ENCODE measurements around the gene UNC13D. TPM values are rescaled to one million over a fixed set of nuclear protein-coding genes. Genes with fewer than 3 reads are reported as not detected.

UNC13D gene
- polyA plus RNA-seq, 1 donor, result 3.7 TPM

Other genes starting within 250 kb of the UNC13D start
- gene SMIM5, start 211.0 kb downstream of the UNC13D start, polyA plus RNA-seq (ENCODE audit: insufficient read length), result 9.2 TPM
- gene RECQL5, start 177.2 kb downstream of the UNC13D start, polyA plus RNA-seq (ENCODE audit: insufficient read length), result 15.0 TPM
- gene SAP30BP, start 177.1 kb downstream of the UNC13D start, polyA plus RNA-seq (ENCODE audit: insufficient read length), result 72.4 TPM
- 4.6 TPM for gene ITGB4, start 122.9 kb downstream of the UNC13D start, polyA plus RNA-seq (ENCODE audit: insufficient read length)
- gene GALK1, start 79.2 kb downstream of the UNC13D start, polyA plus RNA-seq (ENCODE audit: insufficient read length), result 24.8 TPM
- gene UNK, start 59.6 kb downstream of the UNC13D start, polyA plus RNA-seq (ENCODE audit: insufficient read length), result 21.9 TPM
- gene WBP2, start 10.9 kb upstream of the UNC13D start, polyA plus RNA-seq (ENCODE audit: insufficient read length), result 51.9 TPM
- gene TRIM47, start 34.2 kb upstream of the UNC13D start, polyA plus RNA-seq (ENCODE audit: insufficient read length), result 19.3 TPM
- gene TRIM65, start 52.5 kb upstream of the UNC13D start, polyA plus RNA-seq (ENCODE audit: insufficient read length), result 16.4 TPM
- gene MRPL38, start 60.5 kb upstream of the UNC13D start, polyA plus RNA-seq (ENCODE audit: insufficient read length), result 73.6 TPM
- gene FBF1, start 96.6 kb upstream of the UNC13D start, polyA plus RNA-seq (ENCODE audit: insufficient read length), result 7.9 TPM
- gene ACOX1, start 134.8 kb upstream of the UNC13D start, polyA plus RNA-seq (ENCODE audit: insufficient read length), result 18.9 TPM
- gene TEN1, start 134.8 kb upstream of the UNC13D start, polyA plus RNA-seq (ENCODE audit: insufficient read length), result 9.9 TPM
- 4.6 TPM for gene CDK3, start 156.5 kb upstream of the UNC13D start, polyA plus RNA-seq (ENCODE audit: insufficient read length)
- gene EVPL, start 182.9 kb upstream of the UNC13D start, polyA plus RNA-seq (ENCODE audit: insufficient read length), result 0.20 TPM
- 82.4 TPM for gene SRP68, start 228.1 kb upstream of the UNC13D start, polyA plus RNA-seq (ENCODE audit: insufficient read length)
- not detected for gene GALR2, start 230.4 kb upstream of the UNC13D start, polyA plus RNA-seq (ENCODE audit: insufficient read length)
- 7.2 TPM for gene ZACN, start 234.8 kb upstream of the UNC13D start, polyA plus RNA-seq (ENCODE audit: insufficient read length)